Stimulated activated CD8-positive, alpha-beta memory T cell treated with anti-CD3 and anti-CD28 coated beads, Interleukin-2, amount 100 ng/mL, for 48 hours (primary cell): ENCODE results near the gene GON7.
"Not testable (repeated sequence)": the region's sequence is repeated elsewhere in the genome, so short reads cannot be mapped to it uniquely, and the experiment has no call there.

Experiments used
- DNase-seq, 2 donors: peaks; one replicate each; pipeline ENCODE4 v3.0.0-alpha.2; 2020; ENCODE audit warnings: low read depth in 2 of 2

Gene GON7

GRCh38 chr14:93200553-93200952 lies 6.3 kb downstream of the GON7 start:
- no peak for DNase-seq

- no peak for DNase-seq
These were observed 7.8 kb downstream of the GON7 start for GRCh38 chr14:93199031-93199430.

- no peak for DNase-seq
These were observed 11.4 kb downstream of the GON7 start for GRCh38 chr14:93195316-93195999.

GRCh38 chr14:93186956-93187355 lies 19.9 kb downstream of the GON7 start:
- DNase-seq, result no peak

GRCh38 chr14:93186466-93186865 lies 20.4 kb downstream of the GON7 start:
- DNase-seq, result no peak

GRCh38 chr14:93185349-93185720 lies 21.5 kb downstream of the GON7 start:
- no peak for DNase-seq

GRCh38 chr14:93184391-93185348 lies 22.2 kb downstream of the GON7 start, which contains the start of the genes LYSET and MOAP1:
Gene LYSET (plus strand): TSS chr14:93185317. CDS start chr14:93185406, 89 bp downstream.
Gene MOAP1 (minus strand): TSS chr14:93184897. CDS start chr14:93184242, 655 bp downstream.
- peak; percentile 79 to 82 for DNase-seq

- DNase-seq, result no peak
These were observed 23.1 kb downstream of the GON7 start for GRCh38 chr14:93183596-93184317.

GRCh38 chr14:93175492-93175891 lies 31.4 kb downstream of the GON7 start:
- no peak for DNase-seq

GRCh38 chr14:93174731-93175130 lies 32.1 kb downstream of the GON7 start:
- not testable (repeated sequence) for DNase-seq

GRCh38 chr14:93173943-93174395 lies 32.9 kb downstream of the GON7 start:
- DNase-seq, result no peak

- DNase-seq, result no peak
These were observed 35.5 kb downstream of the GON7 start for GRCh38 chr14:93171376-93171775.

GRCh38 chr14:93170141-93170540 lies 36.7 kb downstream of the GON7 start:
- not testable (repeated sequence) for DNase-seq

GRCh38 chr14:93169619-93170018 lies 37.2 kb downstream of the GON7 start:
- not testable (repeated sequence) for DNase-seq

GRCh38 chr14:93168610-93169009 lies 38.3 kb downstream of the GON7 start:
- not testable (repeated sequence) for DNase-seq

- DNase-seq, result not testable (repeated sequence)
These were observed 41.3 kb downstream of the GON7 start for GRCh38 chr14:93165271-93166265.

GRCh38 chr14:93163564-93163963 lies 43.3 kb downstream of the GON7 start:
- no peak for DNase-seq

- DNase-seq, result no peak
These were observed 45.4 kb downstream of the GON7 start for GRCh38 chr14:93161411-93161940.

- DNase-seq, result no peak
These were observed 46.5 kb downstream of the GON7 start for GRCh38 chr14:93160353-93160801.
